RWPE2 (cell line): ENCODE measurements around the gene NCOA3.

Source experiments
- ATAC-seq: fragments of 200-7000 bp; cut with Tn5 transposase; 3 replicates; pipeline ENCODE4 v1.9.1; 2021; ENCODE audit warnings: low read depth
- DNase-seq: peaks from one replicate; pipeline ENCODE4 v3.0.0-alpha.2; 2020; ENCODE audit warnings: low spot score
- H3K27ac ChIP-seq: fragments of 450-650 bp; 2 replicates; pipeline ENCODE4 v1.5.1; 2017; ENCODE audit warnings: mild to moderate bottlenecking; ENCODE audit not compliant: poor library complexity, severe bottlenecking
- H3K27me3 ChIP-seq: fragments of 250-450 bp; sonication (Bioruptor Pico); 2 replicates; pipeline ENCODE4 v1.5.1; 2021; ENCODE audit warnings: mild to moderate bottlenecking, moderate library complexity; ENCODE audit not compliant: insufficient read depth, poor library complexity, severe bottlenecking
- H3K36me3 ChIP-seq: fragments of 250-450 bp; sonication (Bioruptor Pico); 2 replicates; pipeline ENCODE4 v1.5.1; 2020; ENCODE audit warnings: low read depth, mild to moderate bottlenecking, moderate library complexity
- H3K4me1 ChIP-seq: fragments of 250-450 bp; sonication (Bioruptor Pico); 2 replicates; pipeline ENCODE4 v1.5.1; 2021; ENCODE audit warnings: mild to moderate bottlenecking, moderate library complexity; ENCODE audit not compliant: insufficient read depth, poor library complexity, severe bottlenecking
- H3K4me3 ChIP-seq: fragments of 250-450 bp; sonication (Bioruptor Pico); 2 replicates; pipeline ENCODE4 v1.5.1; 2021; ENCODE audit warnings: mild to moderate bottlenecking, moderate library complexity; ENCODE audit not compliant: severe bottlenecking
- H3K9me3 ChIP-seq: fragments of 250-450 bp; sonication (Bioruptor Pico); 2 replicates; pipeline ENCODE4 v1.5.1; 2021; ENCODE audit warnings: mild to moderate bottlenecking, moderate library complexity; ENCODE audit not compliant: severe bottlenecking
- TF ChIP-seq, protein P1 (sequence below): fragments of 450-650 bp; IDR thresholded peaks from one replicate; pipeline ENCODE4 v1.5.1; 2017; ENCODE audit warnings: mild to moderate bottlenecking, moderate library complexity; ENCODE audit not compliant: poor library complexity, severe bottlenecking

The NCOA3 gene

GRCh38 chr20:47684306-47685080, 182.8 kb downstream of the NCOA3 start:
- Histone ChIP-seq H3K27ac (no peak overlapping the region), H3K9me3 (no peaks in the 10 kb centered on the region), H3K4me3 (no peak overlapping the region), H3K4me1 (no peaks in the 10 kb centered on the region), H3K36me3 (peaks cover 89% of the 10 kb centered on the region), H3K27me3 (no peaks in the 10 kb centered on the region)
- ATAC-seq (no peak), DNase-seq (peak; percentile 80)
- TF ChIP-seq, protein P1, sequence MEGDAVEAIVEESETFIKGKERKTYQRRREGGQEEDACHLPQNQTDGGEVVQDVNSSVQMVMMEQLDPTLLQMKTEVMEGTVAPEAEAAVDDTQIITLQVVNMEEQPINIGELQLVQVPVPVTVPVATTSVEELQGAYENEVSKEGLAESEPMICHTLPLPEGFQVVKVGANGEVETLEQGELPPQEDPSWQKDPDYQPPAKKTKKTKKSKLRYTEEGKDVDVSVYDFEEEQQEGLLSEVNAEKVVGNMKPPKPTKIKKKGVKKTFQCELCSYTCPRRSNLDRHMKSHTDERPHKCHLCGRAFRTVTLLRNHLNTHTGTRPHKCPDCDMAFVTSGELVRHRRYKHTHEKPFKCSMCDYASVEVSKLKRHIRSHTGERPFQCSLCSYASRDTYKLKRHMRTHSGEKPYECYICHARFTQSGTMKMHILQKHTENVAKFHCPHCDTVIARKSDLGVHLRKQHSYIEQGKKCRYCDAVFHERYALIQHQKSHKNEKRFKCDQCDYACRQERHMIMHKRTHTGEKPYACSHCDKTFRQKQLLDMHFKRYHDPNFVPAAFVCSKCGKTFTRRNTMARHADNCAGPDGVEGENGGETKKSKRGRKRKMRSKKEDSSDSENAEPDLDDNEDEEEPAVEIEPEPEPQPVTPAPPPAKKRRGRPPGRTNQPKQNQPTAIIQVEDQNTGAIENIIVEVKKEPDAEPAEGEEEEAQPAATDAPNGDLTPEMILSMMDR = no peak

GRCh38 chr20:47686545-47686944, 184.9 kb downstream of the NCOA3 start:
- DNase-seq = no peak
- Histone ChIP-seq H3K27me3 (no peaks in the 10 kb centered on the region), H3K9me3 (peaks cover 3% of the 10 kb centered on the region), H3K27ac (no peak overlapping the region), H3K4me3 (no peak overlapping the region), H3K4me1 (no peaks in the 10 kb centered on the region), H3K36me3 (peaks cover 93% of the 10 kb centered on the region)
- TF ChIP-seq, protein P1 = no peak
- ATAC-seq = peak; percentile 12; the same call in 1 of the 3 replicates

GRCh38 chr20:47687095-47687987, 185.7 kb downstream of the NCOA3 start:
- Histone ChIP-seq H3K9me3 (peaks cover 9% of the 10 kb centered on the region), H3K4me3 (no peak overlapping the region), H3K4me1 (no peaks in the 10 kb centered on the region), H3K27ac (no peak overlapping the region), H3K27me3 (no peaks in the 10 kb centered on the region), H3K36me3 (peaks cover 90% of the 10 kb centered on the region)
- TF ChIP-seq, protein P1 = no peak
- ATAC-seq (no peak), DNase-seq (no peak)

DNA sequence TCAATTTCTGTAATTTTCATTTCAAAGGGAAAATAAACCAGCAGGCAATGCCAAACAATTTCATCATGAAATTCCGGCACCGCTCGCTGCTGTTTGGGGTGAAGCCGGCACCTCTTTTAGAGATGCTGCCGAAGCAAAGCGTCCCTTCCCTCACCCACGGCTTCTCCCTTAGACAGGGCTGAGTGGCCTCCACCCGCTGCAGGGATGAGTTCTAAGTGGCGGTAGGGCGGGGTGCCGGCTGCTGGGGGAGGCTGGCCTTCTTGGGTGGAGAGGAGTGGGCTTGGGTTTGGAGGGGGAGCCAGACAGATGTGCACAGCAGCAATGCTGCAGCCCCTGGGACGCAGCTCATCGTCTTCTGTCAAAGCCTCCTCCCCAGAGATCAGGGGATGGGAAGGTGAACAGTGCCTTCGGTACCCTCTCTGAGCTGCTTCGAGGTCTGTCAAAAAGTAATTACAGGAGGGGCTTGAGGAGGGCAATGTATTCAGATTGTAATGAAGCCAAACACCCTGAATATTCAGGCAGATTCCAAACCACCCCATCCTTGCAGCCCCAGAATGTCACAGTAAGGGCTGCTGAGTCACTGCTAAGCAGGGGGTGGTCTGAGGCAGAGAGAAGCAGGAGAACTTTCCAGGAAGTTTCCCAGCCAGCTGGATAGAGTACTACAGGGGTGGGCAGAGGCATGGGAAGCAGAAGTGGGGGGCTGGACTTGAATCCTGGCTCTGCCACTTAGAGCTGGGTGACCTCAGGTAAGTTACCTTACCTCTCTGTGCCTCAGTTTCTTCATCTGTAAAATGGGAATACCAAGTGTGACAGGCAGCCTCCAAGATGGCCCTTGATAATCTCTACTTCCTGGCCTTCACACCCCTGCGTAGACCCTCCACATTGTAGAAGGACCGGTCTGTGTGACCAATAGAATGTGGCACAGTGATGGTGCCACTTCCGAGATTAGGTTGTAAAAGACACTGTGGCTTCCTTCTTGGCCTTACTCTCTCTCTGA, 187.0 kb downstream of the NCOA3 start:
- Histone ChIP-seq H3K27me3 (no peaks in the 10 kb centered on the region), H3K36me3 (peaks cover 90% of the 10 kb centered on the region), H3K4me1 (no peaks in the 10 kb centered on the region), H3K27ac (no peak overlapping the region), H3K4me3 (no peak overlapping the region), H3K9me3 (peaks cover 12% of the 10 kb centered on the region)
- no peak for DNase-seq
- TF ChIP-seq, protein P1 = no peak
- no peak for ATAC-seq
